ENCODE measurements around the gene ETV6.

The ETV6 gene

GRCh38 chr12:11836282-11837151 lies 187.0 kb downstream of the ETV6 start:
- DNase-seq = peak; percentile 57

GRCh38 chr12:11837216-11837934 lies 187.9 kb downstream of the ETV6 start:
- DNase-seq = no peak

- no peak for DNase-seq
Observed at GRCh38 chr12:11838403-11838802, 188.9 kb downstream of the ETV6 start.

GRCh38 chr12:11839091-11839641 lies 189.7 kb downstream of the ETV6 start:
- DNase-seq = peak; percentile 33

GRCh38 chr12:11840366-11840765 lies 190.9 kb downstream of the ETV6 start:
- no peak for DNase-seq

GRCh38 chr12:11846488-11846887 lies 197.0 kb downstream of the ETV6 start:
- DNase-seq = no peak

- no peak for DNase-seq
Observed at GRCh38 chr12:11847539-11847938, 198.1 kb downstream of the ETV6 start.

GRCh38 chr12:11849757-11850504 lies 200.5 kb downstream of the ETV6 start:
- DNase-seq = no peak

- DNase-seq = peak; percentile 80
Observed at GRCh38 chr12:11853126-11853525, 203.7 kb downstream of the ETV6 start.

GRCh38 chr12:11854011-11854499 lies 204.6 kb downstream of the ETV6 start:
- DNase-seq = no peak

- peak; percentile 33 for DNase-seq
Observed at GRCh38 chr12:11855983-11856374, 206.5 kb downstream of the ETV6 start.

GRCh38 chr12:11856971-11857370 lies 207.5 kb downstream of the ETV6 start:
- no peak for DNase-seq

- DNase-seq = no peak
Observed at GRCh38 chr12:11859705-11860425, 210.4 kb downstream of the ETV6 start.

- no peak for DNase-seq
Observed at GRCh38 chr12:11861155-11861863, 211.8 kb downstream of the ETV6 start.

GRCh38 chr12:11861864-11862600 lies 212.6 kb downstream of the ETV6 start:
- DNase-seq = no peak

- DNase-seq = no peak
Observed at GRCh38 chr12:11862798-11863197, 213.3 kb downstream of the ETV6 start.

- DNase-seq = no peak
Observed at GRCh38 chr12:11863478-11863906, 214.0 kb downstream of the ETV6 start.

GRCh38 chr12:11863988-11864387 lies 214.5 kb downstream of the ETV6 start:
- no peak for DNase-seq

GRCh38 chr12:11865824-11866223 lies 216.3 kb downstream of the ETV6 start:
- no peak for DNase-seq

- no peak for DNase-seq
Observed at GRCh38 chr12:11868027-11868426, 218.6 kb downstream of the ETV6 start.

GRCh38 chr12:11869406-11869805 lies 219.9 kb downstream of the ETV6 start:
- DNase-seq = no peak
